Measurements from ENCODE around the gene DDX21.

Gene DDX21

DNA sequence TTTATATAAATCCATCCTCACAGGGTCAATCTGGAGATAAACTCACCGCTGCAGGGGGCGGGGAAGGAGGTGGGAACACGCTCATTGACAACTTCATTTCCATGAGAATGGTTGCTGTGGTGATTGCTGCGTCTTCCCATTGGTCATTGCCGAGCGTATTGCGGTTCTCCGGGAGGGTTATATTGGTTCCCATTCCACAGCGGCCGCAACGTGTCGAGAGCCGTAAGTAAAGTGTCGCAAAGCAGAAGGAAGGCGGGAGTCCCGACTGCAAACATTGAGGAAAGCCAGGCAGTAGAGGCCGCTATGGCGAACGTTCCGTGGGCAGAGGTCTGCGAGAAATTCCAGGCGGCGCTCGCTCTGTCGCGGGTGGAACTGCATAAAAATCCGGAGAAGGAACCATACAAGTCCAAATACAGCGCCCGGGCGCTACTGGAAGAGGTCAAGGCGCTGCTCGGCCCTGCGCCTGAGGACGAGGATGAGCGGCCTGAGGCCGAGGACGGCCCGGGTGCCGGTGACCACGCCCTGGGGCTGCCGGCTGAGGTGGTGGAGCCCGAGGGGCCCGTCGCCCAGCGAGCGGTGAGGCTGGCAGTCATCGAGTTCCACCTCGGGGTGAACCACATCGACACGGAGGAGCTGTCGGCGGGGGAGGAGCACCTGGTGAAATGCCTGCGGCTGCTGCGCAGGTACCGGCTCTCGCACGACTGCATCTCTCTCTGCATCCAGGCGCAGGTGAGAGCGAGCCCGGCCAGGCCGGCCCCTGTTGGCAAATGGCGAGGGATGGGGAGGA lies 32.8 kb downstream of the DDX21 start, which contains the start of gene KIFBP:
TSS of gene KIFBP (plus strand) at position 274 of the 787 bp plus-strand sequence. CDS start at position 304, 30 bp downstream.
- TF ChIP-seq, protein P1, sequence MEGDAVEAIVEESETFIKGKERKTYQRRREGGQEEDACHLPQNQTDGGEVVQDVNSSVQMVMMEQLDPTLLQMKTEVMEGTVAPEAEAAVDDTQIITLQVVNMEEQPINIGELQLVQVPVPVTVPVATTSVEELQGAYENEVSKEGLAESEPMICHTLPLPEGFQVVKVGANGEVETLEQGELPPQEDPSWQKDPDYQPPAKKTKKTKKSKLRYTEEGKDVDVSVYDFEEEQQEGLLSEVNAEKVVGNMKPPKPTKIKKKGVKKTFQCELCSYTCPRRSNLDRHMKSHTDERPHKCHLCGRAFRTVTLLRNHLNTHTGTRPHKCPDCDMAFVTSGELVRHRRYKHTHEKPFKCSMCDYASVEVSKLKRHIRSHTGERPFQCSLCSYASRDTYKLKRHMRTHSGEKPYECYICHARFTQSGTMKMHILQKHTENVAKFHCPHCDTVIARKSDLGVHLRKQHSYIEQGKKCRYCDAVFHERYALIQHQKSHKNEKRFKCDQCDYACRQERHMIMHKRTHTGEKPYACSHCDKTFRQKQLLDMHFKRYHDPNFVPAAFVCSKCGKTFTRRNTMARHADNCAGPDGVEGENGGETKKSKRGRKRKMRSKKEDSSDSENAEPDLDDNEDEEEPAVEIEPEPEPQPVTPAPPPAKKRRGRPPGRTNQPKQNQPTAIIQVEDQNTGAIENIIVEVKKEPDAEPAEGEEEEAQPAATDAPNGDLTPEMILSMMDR (IDR thresholded peaks at IDR 0.05; ENCODE audit: control insufficient read depth, extremely low read depth, insufficient read depth): peak; percentile 58
- H3K4me3 ChIP-seq (ENCODE audit: low read depth, low read length): peak within 1 kb of the TSS; percentile 76
- peak; percentile 98 for DNase-seq (ENCODE audit: low read depth)

DNA sequence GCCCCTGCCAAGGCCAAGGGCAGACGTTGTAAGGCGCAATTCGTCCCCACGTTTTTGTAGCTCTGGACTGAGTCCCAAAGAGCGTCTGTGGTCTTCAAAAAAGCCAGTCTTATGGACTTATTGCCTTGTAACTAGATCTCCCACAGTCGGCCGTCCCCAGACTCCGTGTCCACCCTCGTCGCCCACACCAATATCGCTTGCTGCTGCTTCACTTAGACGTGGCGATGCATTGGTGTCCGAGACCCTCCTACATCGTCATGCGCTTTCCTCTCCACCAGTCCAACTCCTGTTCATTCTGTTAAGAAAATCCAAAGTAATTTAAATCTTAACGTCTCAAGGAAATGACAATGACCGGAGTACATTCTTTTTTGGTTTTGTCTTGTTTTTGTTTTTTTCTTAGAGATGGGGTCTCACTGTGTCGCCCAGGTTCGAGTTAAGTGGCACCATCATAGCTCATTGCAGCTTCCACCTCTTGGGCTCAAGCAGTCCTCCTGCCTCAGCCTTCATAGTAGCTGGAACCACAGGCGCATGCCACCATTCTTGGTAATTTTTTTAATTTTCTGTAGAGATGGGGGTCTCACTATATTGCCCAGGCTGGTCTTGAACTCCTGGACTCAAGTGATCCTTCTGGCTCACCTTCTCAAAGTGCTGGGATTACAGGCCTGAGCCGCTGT lies 33.5 kb downstream of the DDX21 start:
- DNase-seq (ENCODE audit: low read depth): no peak
- H3K4me3 ChIP-seq (ENCODE audit: low read depth, low read length): peak overlapping the region; percentile 76
- TF ChIP-seq, protein P1 (IDR thresholded peaks at IDR 0.05; ENCODE audit: control insufficient read depth, extremely low read depth, insufficient read depth): no peak

DNA sequence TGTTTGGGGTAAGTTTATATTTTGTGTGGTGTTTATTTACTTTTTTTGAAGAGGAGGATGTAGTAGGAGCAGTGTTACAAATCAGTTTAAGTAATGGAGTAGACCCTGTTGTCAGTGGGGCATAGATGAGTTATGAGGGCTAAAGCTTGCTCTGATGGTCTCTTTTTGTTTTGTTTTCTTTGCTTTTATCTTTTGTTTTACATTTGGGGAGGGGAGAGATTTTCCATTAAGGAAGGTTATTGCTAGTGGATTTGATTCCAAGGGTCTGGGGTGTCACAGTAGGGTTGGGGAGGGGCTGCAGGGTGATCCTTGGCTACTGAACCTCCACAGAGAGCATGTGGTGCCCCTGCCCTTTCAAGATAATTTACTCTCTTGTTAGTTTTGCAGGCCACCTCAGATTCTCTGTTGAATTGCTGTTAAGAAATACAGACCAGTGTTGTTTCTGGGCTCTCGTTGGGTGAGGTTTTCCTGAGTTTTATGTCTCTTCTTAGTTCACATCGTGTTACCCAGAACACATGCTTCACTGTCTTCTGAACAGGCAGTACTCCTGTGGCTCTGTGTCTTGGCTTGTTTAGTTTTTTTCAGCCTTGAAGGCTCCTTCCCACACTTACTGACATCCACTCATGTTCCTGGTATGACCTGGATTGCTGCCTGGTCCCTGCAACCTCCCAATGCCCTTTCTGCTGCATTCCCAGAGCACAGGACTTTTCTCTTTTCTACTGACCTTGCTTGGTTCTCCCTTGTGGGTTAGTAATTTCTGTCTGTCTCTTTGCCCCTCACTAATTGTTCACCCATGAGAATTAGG lies 36.9 kb downstream of the DDX21 start:
- TF ChIP-seq, protein P1 (IDR thresholded peaks at IDR 0.05; ENCODE audit: control insufficient read depth, extremely low read depth, insufficient read depth): no peak
- DNase-seq (ENCODE audit: low read depth): no peak
- no peak overlapping the region for H3K4me3 ChIP-seq (ENCODE audit: low read depth, low read length)

DNA sequence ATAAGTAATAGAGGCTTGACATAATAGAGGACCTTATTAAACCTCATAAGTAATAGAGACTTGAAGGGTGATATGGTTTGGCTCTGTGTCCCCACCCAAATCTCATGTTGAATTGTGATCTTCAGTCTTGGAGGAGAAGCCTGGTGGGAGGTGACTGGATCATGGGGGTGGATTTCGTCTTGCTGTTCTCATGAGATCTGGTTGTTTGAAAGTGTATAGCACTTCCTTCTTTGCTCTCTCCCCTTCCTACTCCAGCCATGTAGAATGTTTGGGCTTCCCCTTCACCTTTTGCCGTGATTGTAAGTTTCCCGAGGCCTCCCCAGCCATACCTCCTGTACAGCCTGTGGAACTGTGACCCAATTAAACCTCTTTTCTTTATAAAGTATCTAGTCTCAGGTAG lies 41.2 kb downstream of the DDX21 start:
- no peak for DNase-seq (ENCODE audit: low read depth)
- TF ChIP-seq, protein P1 (IDR thresholded peaks at IDR 0.05; ENCODE audit: control insufficient read depth, extremely low read depth, insufficient read depth): no peak
- H3K4me3 ChIP-seq (ENCODE audit: low read depth, low read length): no peak overlapping the region

DNA sequence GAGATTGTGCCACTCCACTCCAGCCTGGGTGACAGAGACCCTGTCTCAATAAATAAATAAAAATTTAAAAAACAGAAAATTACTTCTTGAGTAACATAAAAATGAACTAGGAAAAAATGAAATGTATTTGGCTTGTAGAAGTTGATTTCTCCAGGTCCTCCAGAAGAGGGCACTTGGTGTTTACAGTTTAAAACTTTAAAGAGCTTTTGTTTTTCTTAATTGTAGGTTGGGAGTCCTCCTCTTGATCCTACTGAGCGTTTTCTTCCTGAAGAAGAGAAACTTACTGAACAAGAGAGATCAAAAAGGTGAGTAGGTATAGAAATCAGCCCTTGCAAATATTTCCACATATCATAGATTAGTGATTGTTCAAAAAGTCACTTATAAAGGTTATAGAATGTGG lies 48.9 kb downstream of the DDX21 start:
- TF ChIP-seq, protein P1 (IDR thresholded peaks at IDR 0.05; ENCODE audit: control insufficient read depth, extremely low read depth, insufficient read depth): peak; percentile 49
- peak; percentile 10 for DNase-seq (ENCODE audit: low read depth)

DNA sequence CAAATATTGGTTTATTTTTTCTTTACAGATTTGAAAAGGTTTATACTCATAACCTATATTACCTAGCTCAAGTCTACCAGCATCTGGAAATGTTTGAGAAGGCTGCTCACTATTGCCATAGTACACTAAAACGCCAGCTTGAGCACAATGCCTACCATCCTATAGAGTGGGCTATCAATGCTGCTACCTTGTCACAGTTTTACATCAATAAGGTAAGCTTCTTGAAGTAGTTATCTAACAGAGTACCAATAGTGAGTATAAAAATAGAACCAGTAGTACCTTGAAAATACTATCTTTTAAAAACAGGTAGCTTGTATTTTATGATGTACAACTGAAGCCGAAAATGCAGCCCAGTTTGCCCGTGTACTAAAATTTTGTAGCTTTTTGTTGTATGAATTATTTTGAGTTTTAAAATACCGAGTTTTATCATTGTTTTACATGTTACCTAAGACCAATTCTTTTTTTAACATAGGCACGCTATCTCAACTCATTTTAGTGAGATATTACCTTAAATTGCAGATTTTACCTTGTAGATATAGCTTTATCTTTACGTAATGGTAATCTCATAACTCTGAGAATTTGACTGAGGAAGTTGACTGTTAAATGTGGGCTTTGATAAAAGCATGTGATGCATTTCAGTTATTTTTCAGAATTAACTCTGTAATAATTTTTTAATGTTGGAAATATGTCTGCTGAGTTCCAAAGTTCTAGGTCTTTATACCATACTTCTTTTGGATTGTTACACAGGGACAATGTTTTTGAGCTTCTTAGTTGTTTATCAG lies 49.9 kb downstream of the DDX21 start:
- TF ChIP-seq, protein P1 (IDR thresholded peaks at IDR 0.05; ENCODE audit: control insufficient read depth, extremely low read depth, insufficient read depth): no peak
- H3K4me3 ChIP-seq (ENCODE audit: low read depth, low read length): no peak overlapping the region
- DNase-seq (ENCODE audit: low read depth): no peak

More for the DNA sequence above, 48.9 kb downstream of the DDX21 start:
- no peak overlapping the region for H3K4me3 ChIP-seq (ENCODE audit: low read depth, low read length)
